NCI-H446 (cell line): ENCODE measurements around the gene TREM2.
"Not testable (repeated sequence)": the region's sequence is repeated elsewhere in the genome, so short reads cannot be mapped to it uniquely, and the experiment has no call there.

Experiments used
- DNase-seq, 2 experiments: peaks; one replicate each; lab custom pipeline; 2025; lab: John Stamatoyannopoulos, UW

TREM2 gene

GRCh38 chr6:41153992-41154625 lies 8.8 kb downstream of the TREM2 start, which contains the start of gene TREML1:
TREML1 (minus strand) TSS chr6:41154347; CDS start chr6:41154288, 59 bp downstream.
- no peak for DNase-seq

DNA sequence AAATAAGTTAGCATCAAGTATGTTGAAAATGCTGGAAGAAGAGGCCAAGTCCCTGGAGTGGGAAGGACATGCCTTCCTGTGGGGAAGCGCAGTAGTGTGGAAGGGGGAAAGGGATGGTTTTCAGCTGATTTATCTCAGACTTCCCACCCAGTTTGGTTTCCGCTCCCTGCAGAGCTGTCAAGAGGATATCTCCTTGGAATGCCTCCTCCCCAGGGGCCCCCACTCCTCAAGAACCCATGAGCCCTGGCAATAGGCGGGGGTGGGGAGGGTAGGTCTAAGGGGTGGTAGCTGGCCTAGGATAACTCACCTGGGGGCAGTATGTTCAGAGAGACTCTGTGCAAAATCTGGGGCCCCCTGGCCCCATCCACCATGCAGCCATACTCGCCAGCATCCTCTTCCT lies 9.5 kb downstream of the TREM2 start:
- DNase-seq = no peak

- DNase-seq = no peak
Measured at GRCh38 chr6:41150671-41151070, 12.2 kb downstream of the TREM2 start.

- no peak for DNase-seq
Measured at GRCh38 chr6:41147917-41148316, 15.0 kb downstream of the TREM2 start.

DNA sequence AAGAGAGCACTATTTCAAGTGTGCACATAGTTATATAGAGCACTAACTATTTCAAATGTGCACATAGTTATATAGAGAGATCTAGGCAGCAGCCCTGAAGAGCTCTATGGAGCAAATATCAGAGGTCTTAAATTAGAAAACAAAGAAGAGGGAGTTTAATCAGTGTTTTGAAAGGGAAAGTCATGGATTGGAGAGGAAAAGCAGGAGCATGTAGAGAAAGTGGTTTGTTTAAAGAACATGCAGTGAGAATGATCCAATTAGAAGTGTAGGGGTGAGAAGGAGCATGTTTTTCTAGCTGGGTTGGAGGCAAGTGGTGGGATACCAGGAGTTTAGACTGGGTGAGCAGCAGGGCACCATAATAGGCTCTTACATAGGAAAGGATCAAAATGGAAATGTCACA lies 26.0 kb downstream of the TREM2 start:
- DNase-seq = no peak

DNA sequence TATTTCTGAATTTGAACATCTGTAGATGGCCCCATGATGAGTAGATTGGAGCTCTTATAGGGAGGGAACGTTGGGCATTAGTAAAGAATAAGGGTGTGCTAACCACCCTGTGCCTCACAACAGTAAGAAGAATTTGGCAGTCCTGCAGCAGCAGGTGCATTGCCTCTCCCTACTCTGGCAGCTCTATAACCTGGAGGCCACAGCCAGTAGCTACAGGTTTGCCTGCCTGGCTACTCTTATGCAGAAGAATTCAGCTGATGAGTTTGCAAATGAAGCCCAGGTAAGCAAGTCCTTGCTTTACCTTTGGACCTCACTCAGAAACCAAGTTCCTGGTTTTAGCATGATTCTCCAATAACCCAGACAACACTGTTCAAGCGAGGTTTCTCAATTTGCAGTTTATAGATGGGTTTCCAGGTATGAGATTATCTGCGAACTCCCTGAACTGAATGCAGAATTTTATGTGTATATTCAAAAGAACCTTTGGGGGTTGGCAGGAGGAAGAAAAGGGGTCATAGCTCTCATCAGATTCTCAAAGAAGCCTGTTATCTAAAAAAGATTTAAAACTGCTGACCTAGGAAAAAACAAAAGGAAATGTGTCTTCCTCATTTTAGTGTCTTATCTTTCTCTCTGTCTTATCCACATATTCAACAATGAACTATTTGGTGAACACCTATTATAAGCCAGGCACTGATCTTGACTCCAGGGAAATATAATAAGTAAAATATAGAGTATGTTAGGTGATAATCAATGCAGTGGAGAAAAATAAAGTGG lies 27.7 kb downstream of the TREM2 start:
- no peak for DNase-seq

DNA sequence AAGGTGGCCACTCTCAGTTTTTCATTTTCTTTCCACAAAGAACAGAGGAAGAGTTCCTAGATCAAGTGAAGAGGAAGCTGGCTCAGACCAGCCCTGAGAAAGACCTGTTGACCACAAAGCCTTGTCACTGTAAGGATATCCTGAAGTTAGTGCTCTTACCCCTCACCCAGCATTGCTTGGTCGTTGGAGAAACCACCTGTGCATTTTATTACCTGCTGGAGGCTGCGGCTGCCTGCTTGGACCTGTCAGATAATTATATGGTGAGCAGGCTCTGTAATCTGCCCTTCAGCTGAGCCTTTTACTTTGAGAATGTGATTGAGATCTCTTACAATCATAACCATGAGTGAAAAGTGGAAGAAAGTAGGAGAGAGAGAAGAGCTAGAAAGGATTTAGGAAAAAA lies 30.7 kb downstream of the TREM2 start:
- DNase-seq = no peak

DNA sequence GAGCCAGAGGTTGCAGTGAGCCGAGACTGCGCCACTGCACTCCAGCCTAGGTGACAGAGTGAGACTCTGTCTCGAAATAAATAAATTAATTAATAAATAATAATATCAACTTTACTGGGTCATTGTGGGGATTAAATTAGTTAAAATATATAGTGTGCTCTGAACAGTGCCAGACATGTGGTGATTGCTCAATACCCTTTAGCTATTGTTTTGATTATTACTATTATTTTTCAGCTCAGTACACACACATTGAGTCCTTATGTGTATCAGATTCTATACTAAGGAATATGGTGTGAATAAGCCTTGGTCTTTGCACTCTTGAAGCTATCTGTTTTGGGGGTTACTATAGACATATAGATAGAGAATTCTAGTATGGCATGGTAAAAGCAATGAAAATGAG lies 37.6 kb downstream of the TREM2 start:
- no peak for DNase-seq

- no peak for DNase-seq
Measured at GRCh38 chr6:41122918-41123317, 40.0 kb downstream of the TREM2 start.

GRCh38 chr6:41122373-41122772 lies 40.5 kb downstream of the TREM2 start:
- DNase-seq = no peak

GRCh38 chr6:41120058-41120457 lies 42.9 kb downstream of the TREM2 start:
- no peak for DNase-seq

- no peak for DNase-seq
Measured at GRCh38 chr6:41119508-41119907, 43.4 kb downstream of the TREM2 start.

- not testable (repeated sequence) for DNase-seq
Measured at GRCh38 chr6:41115027-41115426, 47.9 kb downstream of the TREM2 start.

GRCh38 chr6:41111017-41111416 lies 51.9 kb downstream of the TREM2 start:
- no peak for DNase-seq
